Measurements from ENCODE around the gene CXCL6.

Gene CXCL6

DNA sequence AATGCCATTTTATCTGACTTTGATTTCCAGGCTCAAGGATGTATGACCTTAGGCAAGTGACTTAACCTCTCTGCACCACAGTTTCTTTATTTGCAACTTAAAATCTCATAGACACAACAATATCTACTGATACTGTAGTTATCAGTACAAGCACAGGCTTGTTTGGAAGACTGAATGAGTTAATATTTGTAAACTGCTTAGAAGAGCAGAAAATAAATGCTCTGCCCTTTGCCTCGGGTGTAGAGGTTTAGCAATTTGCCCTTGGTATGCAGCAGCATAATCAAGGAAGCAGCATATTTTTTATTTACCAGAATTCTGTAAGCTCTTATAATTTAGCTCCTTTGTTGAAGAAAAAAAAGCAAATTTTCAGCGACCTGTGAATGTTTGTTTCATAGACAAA lies 29.8 kb downstream of the CXCL6 start:
- ChIA-PET CTCF (interaction anchor here (0.7 to 1.7 kb wide), 2 partner anchors 14 to 16 kb away, joined by 3 read pairs; no protein-coding TSS in a partner anchor), POLR2A (no interaction called here)
- DNase-seq (ENCODE audit: extremely low spot score), result no peak
- TF ChIP-seq CTCF (IDR thresholded peaks at IDR 0.05; ENCODE audit: control extremely low read depth, extremely low read depth, low read depth, missing control alignments), result no peak

DNA sequence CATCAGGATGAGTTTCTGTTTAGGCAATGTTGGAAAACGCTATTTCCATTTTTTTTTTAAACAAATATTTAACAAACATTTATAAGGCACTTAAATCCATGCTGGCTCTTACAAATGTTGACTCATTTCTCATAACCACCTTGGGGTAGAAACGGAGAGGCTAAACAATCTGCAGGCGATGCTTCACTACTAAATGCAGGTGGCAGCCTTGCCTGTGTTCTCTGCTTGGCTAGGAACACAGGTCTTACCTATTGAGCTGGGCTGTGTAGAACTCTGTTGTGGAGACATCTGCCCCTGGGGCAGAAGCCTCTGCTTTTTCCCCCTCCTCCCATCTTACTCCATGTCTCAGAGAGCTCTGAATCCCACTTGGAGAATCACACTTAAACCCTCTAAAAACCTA lies 31.3 kb downstream of the CXCL6 start:
- no peak for TF ChIP-seq CTCF (IDR thresholded peaks at IDR 0.05; ENCODE audit: control extremely low read depth, extremely low read depth, low read depth, missing control alignments)
- POLR2A ChIA-PET, result no interaction called here
- DNase-seq (ENCODE audit: extremely low spot score), result no peak
- CTCF ChIA-PET, result interaction anchor here (0.6 to 1.6 kb wide), 3 partner anchors 9 to 349 kb away, joined by 3 to 4 read pairs (median 3); no protein-coding TSS in a partner anchor

- ChIA-PET CTCF (interaction anchor here (0.6 to 1.6 kb wide), 4 partner anchors 10 to 350 kb away, joined by 3 to 4 read pairs (median 3); no protein-coding TSS in a partner anchor), POLR2A (no interaction called here)
- no peak for TF ChIP-seq CTCF (IDR thresholded peaks at IDR 0.05; ENCODE audit: control extremely low read depth, extremely low read depth, low read depth, missing control alignments)
- DNase-seq (ENCODE audit: extremely low spot score), result no peak
These were observed 32.0 kb downstream of the CXCL6 start for GRCh38 chr4:73868206-73869129.

- ChIA-PET CTCF (interaction anchor here (0.8 to 1.2 kb wide), 2 partner anchors 10 to 44 kb away, joined by 3 read pairs; no protein-coding TSS in a partner anchor), POLR2A (no interaction called here)
- no peak for TF ChIP-seq CTCF (IDR thresholded peaks at IDR 0.05; ENCODE audit: control extremely low read depth, extremely low read depth, low read depth, missing control alignments)
- DNase-seq (ENCODE audit: extremely low spot score), result no peak
These were observed 32.9 kb downstream of the CXCL6 start, which contains the start of gene CXCL1 for GRCh38 chr4:73869130-73870055. Gene CXCL1, plus strand, starts transcription at chr4:73869393. Its CDS starts 78 bp downstream, at chr4:73869471.

DNA sequence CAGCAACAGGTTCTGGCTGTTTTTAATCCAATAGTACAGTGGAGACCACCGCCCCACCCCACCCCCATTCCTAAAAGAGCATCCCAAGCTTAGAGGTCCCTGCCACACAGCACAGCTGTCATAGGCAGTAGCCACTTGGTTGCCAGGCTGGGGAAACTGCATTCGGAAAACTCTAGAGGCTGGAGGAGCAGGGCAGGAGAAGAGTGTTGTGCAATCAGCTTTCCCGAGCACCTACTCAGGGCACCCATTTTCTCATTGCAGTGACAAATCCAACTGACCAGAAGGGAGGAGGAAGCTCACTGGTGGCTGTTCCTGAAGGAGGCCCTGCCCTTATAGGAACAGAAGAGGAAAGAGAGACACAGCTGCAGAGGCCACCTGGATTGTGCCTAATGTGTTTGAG lies 33.8 kb downstream of the CXCL6 start:
- no peak for DNase-seq (ENCODE audit: extremely low spot score)
- no peak for TF ChIP-seq CTCF (IDR thresholded peaks at IDR 0.05; ENCODE audit: control extremely low read depth, extremely low read depth, low read depth, missing control alignments)
- CTCF ChIA-PET, result interaction anchor here (1.2 kb wide), 1 partner anchor 43 kb away, joined by 3 read pairs; no protein-coding TSS in a partner anchor
- POLR2A ChIA-PET, result no interaction called here

GRCh38 chr4:73870768-73871167 lies 34.3 kb downstream of the CXCL6 start:
- DNase-seq (ENCODE audit: extremely low spot score), result no peak
- POLR2A ChIA-PET, result no interaction called here
- TF ChIP-seq CTCF (IDR thresholded peaks at IDR 0.05; ENCODE audit: control extremely low read depth, extremely low read depth, low read depth, missing control alignments), result no peak
- CTCF ChIA-PET, result no interaction called here

Data from GM10248 (cell line).